ENCODE data around the gene CASP2. TPM values are rescaled to one million over a fixed set of nuclear protein-coding genes. Genes with fewer than 3 reads are reported as not detected.

The CASP2 gene
- total and polyA plus RNA-seq, 2 of the 8 experiments (the other 6 are each of a cell fraction or from before 2014, with no cell fraction given): 23.7 to 35.3 TPM

GRCh38 chr7:143315776-143316175, 27.6 kb downstream of the CASP2 start, which contains the start of gene CLCN1:
Gene CLCN1, plus strand, starts transcription at chr7:143316111. Its CDS starts 102 bp downstream, at chr7:143316213.
- no peaks in the 10 kb centered on the region; a peak in 1 of 7 replicates for H3K27me3 ChIP-seq (replicated peaks in 1 of 4; ENCODE audit: control insufficient read depth in 3 of 4, extremely low read depth in 1 of 4, insufficient read depth in 3 of 4, low read length in 3 of 4)
- H2BK5ac ChIP-seq (ENCODE audit: low read depth, low read length): no peak within 1 kb of the TSS
- no peaks in the 10 kb centered on the region for H3K79me2 ChIP-seq (ENCODE audit: control insufficient read depth in 1 of 2, insufficient read depth in 2 of 2, low read length in 2 of 2)
- H2AK5ac ChIP-seq (ENCODE audit: low read depth, low read length): no peak within 1 kb of the TSS
- H3K23me2 ChIP-seq (ENCODE audit: low read depth, low read length): no peaks in the 10 kb centered on the region
- FAIRE-seq (no peak), DNase-seq (ENCODE audit: low read depth in 1 of 2, low spot score in 2 of 2) (no peak)
- H4K8ac ChIP-seq (ENCODE audit: extremely low read depth, insufficient read depth, low read length): 0 out of 2 replicates have a peak within 1 kb of the TSS, but pooled peaks have one; percentile 4
- H3K9ac ChIP-seq (replicated peaks in 1 of 4; ENCODE audit: extremely low read depth in 1 of 4, low read depth in 3 of 4, low read length in 3 of 4): no peak within 1 kb of the TSS
- POLR2A ChIA-PET (ENCODE audit: partially characterized antibody): interaction anchor here (1.1 to 1.4 kb wide), 2 partner anchors 65 to 70 kb away, joined by 3 read pairs; no protein-coding TSS in a partner anchor
- CTCF ChIA-PET (ENCODE audit: partially characterized antibody): interaction anchor here (0.6 to 2.7 kb wide), 15 partner anchors 9 to 1138 kb away, joined by 3 to 10 read pairs (median 3); no protein-coding TSS in a partner anchor
- TF ChIP-seq SP4 (IDR thresholded peaks at IDR 0.05; ENCODE audit: low read length) (no peak), SUZ12 (IDR thresholded peaks at IDR 0.05; ENCODE audit: low read length) (no peak), E2F6 (IDR thresholded peaks at IDR 0.05) (no peak), JUN (IDR thresholded peaks at IDR 0.05; ENCODE audit: low read depth, low read length) (no peak), TAF1 (IDR thresholded peaks at IDR 0.05; ENCODE audit: low read depth, low read length) (no peak), KDM5A (IDR thresholded peaks at IDR 0.05; ENCODE audit: low read length) (no peak), RBBP5 (IDR thresholded peaks at IDR 0.05; ENCODE audit: borderline replicate concordance, low read depth, low read length) (no peak), RFX5 (IDR thresholded peaks at IDR 0.05; ENCODE audit: borderline replicate concordance, low read depth, low read length) (no peak), SRF (IDR thresholded peaks at IDR 0.05; ENCODE audit: low read depth, low read length) (no peak), GTF2F1 (IDR thresholded peaks at IDR 0.05; ENCODE audit: borderline replicate concordance, low read depth, low read length) (no peak), KDM4A (IDR thresholded peaks at IDR 0.05; ENCODE audit: low read depth, low read length, severe bottlenecking) (no peak)
- TF ChIP-seq, protein P1, sequence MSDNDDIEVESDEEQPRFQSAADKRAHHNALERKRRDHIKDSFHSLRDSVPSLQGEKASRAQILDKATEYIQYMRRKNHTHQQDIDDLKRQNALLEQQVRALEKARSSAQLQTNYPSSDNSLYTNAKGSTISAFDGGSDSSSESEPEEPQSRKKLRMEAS (IDR thresholded peaks at IDR 0.05): no peak
- H2BK12ac ChIP-seq (ENCODE audit: low read depth, low read length): no peak within 1 kb of the TSS
- no peak within 1 kb of the TSS for H3K18ac ChIP-seq (ENCODE audit: extremely low read depth, low read length)
- H3K27ac ChIP-seq (ENCODE audit: low read depth, low read length): no peak within 1 kb of the TSS
- no peak within 1 kb of the TSS for H4K91ac ChIP-seq (replicated peaks; ENCODE audit: insufficient read length, low read length)
- no peaks in the 10 kb centered on the region for H3K79me1 ChIP-seq (ENCODE audit: low read depth, low read length)
- WGBS, 2 experiments (ENCODE audit: extremely low coverage in 1 of 2, insufficient coverage in 1 of 2, insufficient read length in 1 of 2, insufficient replicate concordance in 2 of 2, low coverage in 1 of 2, low lambda C conversion rate in 2 of 2, missing lambda C conversion rate in 1 of 2): 77% methylated on average over 5 of the region's 5 CpGs; no CpG with 5 or more reads in 1 of the 2 experiments
- no peak within 1 kb of the TSS for H3K23ac ChIP-seq (ENCODE audit: insufficient read length)
- H2BK15ac ChIP-seq (ENCODE audit: low read length): no peak within 1 kb of the TSS
- H3K4me2 ChIP-seq (ENCODE audit: insufficient read depth in 1 of 2, low read depth in 2 of 2, low read length in 2 of 2): no peak within 1 kb of the TSS
- H3K4me3 ChIP-seq (ENCODE audit: extremely low read depth in 1 of 4, insufficient read depth in 2 of 4, low read depth in 3 of 4, low read length in 4 of 4): no peak within 1 kb of the TSS
- no peak within 1 kb of the TSS for H3K14ac ChIP-seq (ENCODE audit: insufficient read length)
- H3K4ac ChIP-seq (replicated peaks; ENCODE audit: insufficient read length, low read depth, low read length): no peak within 1 kb of the TSS
- H2BK20ac ChIP-seq (ENCODE audit: low read length): no peak within 1 kb of the TSS
- H4K5ac ChIP-seq (ENCODE audit: insufficient read length, low read depth, low read length): no peak within 1 kb of the TSS
- no peaks in the 10 kb centered on the region for H4K20me1 ChIP-seq (replicated peaks in 1 of 2; ENCODE audit: control insufficient read depth in 1 of 2, insufficient read depth in 2 of 2, low read length in 2 of 2)
- H2AFZ ChIP-seq (ENCODE audit: low read length): no peak within 1 kb of the TSS
- no peaks in the 10 kb centered on the region for H3K36me3 ChIP-seq (ENCODE audit: control insufficient read depth in 2 of 4, insufficient read depth in 4 of 4, low read length in 3 of 4)
- no peaks in the 10 kb centered on the region for H3K9me3 ChIP-seq (ENCODE audit: insufficient read depth in 2 of 2, low read depth in 1 of 2, low read length in 1 of 2)
- no peak within 1 kb of the TSS for H3K56ac ChIP-seq (replicated peaks; ENCODE audit: insufficient read length, low read depth, low read length)
- H2BK120ac ChIP-seq (replicated peaks; ENCODE audit: low read depth, low read length): no peak within 1 kb of the TSS
- H3K4me1 ChIP-seq (replicated peaks in 1 of 4; ENCODE audit: control insufficient read depth in 3 of 4, insufficient read depth in 4 of 4, low read length in 3 of 4): peaks cover 0 to 2% (median 0%) of the 10 kb centered on the region in 4 experiments; a peak in 1 of 7 replicates

All from H1 (cell line).